Nephron (organoid): ENCODE results near the gene HAX1.
"Not testable (repeated sequence)": the region's sequence is repeated elsewhere in the genome, so short reads cannot be mapped to it uniquely, and the experiment has no call there.

Source experiments
- H3K27ac Mint-ChIP-seq, 3 experiments: 2 replicates each; pipeline ENCODE4 v1.8.0; 2020; ENCODE audit warnings: mixed read lengths in 3 of 3, mild to moderate bottlenecking in 2 of 3, moderate library complexity in 1 of 3
- H3K27me3 Mint-ChIP-seq: 2 replicates; pipeline ENCODE4 v1.8.0; 2021; ENCODE audit warnings: low read depth, mild to moderate bottlenecking, moderate library complexity, mixed read lengths
- H3K36me3 Mint-ChIP-seq: 2 replicates; pipeline ENCODE4 v1.8.0; 2020; ENCODE audit warnings: low read depth, mixed read lengths
- H3K4me1 Mint-ChIP-seq: 2 replicates; pipeline ENCODE4 v1.8.0; 2020; ENCODE audit warnings: mixed read lengths
- H3K4me3 Mint-ChIP-seq, 3 experiments: 2 replicates each; pipeline ENCODE4 v1.8.0; 2020; ENCODE audit warnings: mild to moderate bottlenecking in 3 of 3, mixed read lengths in 3 of 3, moderate library complexity in 2 of 3
- H3K9me3 Mint-ChIP-seq: 2 replicates; pipeline ENCODE4 v1.8.0; 2020; ENCODE audit warnings: mixed read lengths
- CTCF ChIP-seq, 3 experiments: fragments of 200-600 bp; sonication (generic); IDR thresholded peaks; one replicate each; pipeline ENCODE4 v1.5.0; 2021; ENCODE audit warnings: antibody characterized with exemption in 3 of 3; ENCODE audit not compliant: unreplicated experiment in 3 of 3

HAX1 gene

DNA sequence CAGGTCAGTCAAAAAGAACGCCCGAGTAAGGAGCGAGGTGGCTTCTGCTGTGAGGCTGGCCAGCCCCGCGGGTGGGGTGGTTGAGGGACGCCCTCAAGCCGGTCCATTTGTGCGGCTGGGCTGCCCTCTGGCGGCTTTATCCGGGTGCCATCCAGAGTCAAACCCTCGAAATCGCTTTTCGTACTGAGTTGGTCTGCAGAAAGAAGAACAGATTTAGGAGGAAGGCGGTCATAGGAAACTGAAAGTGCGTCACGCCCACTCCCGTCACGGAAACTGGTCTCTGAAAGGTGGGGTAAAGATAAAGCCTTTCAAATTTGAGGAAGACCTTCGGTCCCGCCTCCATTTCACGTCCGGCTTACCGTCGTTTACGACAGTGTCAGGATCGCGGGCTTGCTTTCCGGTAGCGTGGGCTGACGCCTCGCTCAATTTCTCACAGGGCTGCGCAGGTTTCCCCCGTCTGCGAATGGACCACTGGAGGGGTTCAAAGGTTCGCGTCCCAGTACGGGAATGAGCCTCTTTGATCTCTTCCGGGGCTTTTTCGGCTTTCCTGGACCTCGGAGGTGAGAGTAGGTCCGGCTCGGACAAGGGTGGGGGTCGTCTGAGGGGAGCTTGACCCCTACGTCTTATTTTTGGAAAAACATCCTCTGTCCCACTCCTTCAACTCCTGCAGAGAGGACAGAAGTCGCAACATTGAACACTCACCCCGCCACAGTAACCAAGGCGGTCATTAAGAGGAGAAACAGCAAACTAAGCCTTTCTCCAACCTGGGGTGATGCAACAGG lies at the start of gene HAX1:
Gene HAX1, plus strand, starts transcription at position 413 of the 782 bp plus-strand sequence. Its CDS starts 95 bp downstream, at position 508.
- Mint-ChIP-seq H3K36me3 (peaks cover 41% of the 10 kb centered on the region), H3K27me3 (no peaks in the 10 kb centered on the region), H3K27ac (peak within 1 kb of the TSS; percentile 95 to 97 (median 96)), H3K9me3 (no peaks in the 10 kb centered on the region), H3K4me1 (peaks cover 18% of the 10 kb centered on the region), H3K4me3 (peak within 1 kb of the TSS; percentile 97 to 98 (median 98))
- peak; percentile 69 to 86 (median 72) for TF ChIP-seq CTCF (IDR thresholded peaks at IDR 0.05; ENCODE audit: unreplicated experiment in 3 of 3)

- H3K27me3 Mint-ChIP-seq = no peaks in the 10 kb centered on the region
- H3K9me3 Mint-ChIP-seq = no peaks in the 10 kb centered on the region
- H3K36me3 Mint-ChIP-seq = peaks cover 45% of the 10 kb centered on the region
- peak overlapping the region; percentile 95 to 99 (median 99) for H3K4me3 Mint-ChIP-seq
- peak overlapping the region; percentile 90 to 100 (median 94) for H3K27ac Mint-ChIP-seq
- peaks cover 51% of the 10 kb centered on the region for H3K4me1 Mint-ChIP-seq
- no peak for TF ChIP-seq CTCF (IDR thresholded peaks at IDR 0.05; ENCODE audit: unreplicated experiment in 3 of 3)
Measured at GRCh38 chr1:154222918-154223317, 49.5 kb upstream of the HAX1 start.

DNA sequence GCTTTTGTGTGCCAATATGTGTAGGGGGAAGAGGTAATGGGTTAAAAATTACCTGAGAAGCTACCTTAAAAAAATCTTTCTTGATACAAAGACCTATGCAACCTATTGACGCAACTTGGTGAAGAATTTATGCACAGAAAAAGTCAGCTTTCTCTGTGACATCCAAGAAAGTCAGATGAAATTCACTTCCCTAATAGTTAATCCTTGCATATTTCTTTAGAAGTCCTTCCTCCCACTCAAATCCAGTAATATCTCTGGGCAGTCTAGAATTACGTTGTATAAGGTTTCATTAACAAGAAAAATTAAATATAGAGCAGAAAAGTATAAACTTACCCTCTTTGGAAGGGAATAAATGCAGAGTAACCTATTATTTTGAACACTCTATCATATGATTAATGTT lies 48.8 kb upstream of the HAX1 start:
- Mint-ChIP-seq H3K27me3 (no peaks in the 10 kb centered on the region), H3K27ac (peak overlapping the region; percentile 90 to 100 (median 94)), H3K4me1 (peaks cover 44% of the 10 kb centered on the region), H3K36me3 (peaks cover 45% of the 10 kb centered on the region), H3K4me3 (peak overlapping the region; percentile 95 to 99 (median 99)), H3K9me3 (no peaks in the 10 kb centered on the region)
- no peak for TF ChIP-seq CTCF (IDR thresholded peaks at IDR 0.05; ENCODE audit: unreplicated experiment in 3 of 3)

- H3K4me1 Mint-ChIP-seq = peaks cover 34% of the 10 kb centered on the region
- TF ChIP-seq CTCF (IDR thresholded peaks at IDR 0.05; ENCODE audit: unreplicated experiment in 3 of 3) = no peak
- no peaks in the 10 kb centered on the region for H3K9me3 Mint-ChIP-seq
- no peaks in the 10 kb centered on the region for H3K27me3 Mint-ChIP-seq
- peaks cover 54% of the 10 kb centered on the region for H3K36me3 Mint-ChIP-seq
- H3K27ac Mint-ChIP-seq = no peak overlapping the region
- H3K4me3 Mint-ChIP-seq = peak overlapping the region in 1 of 3 experiments; percentile 9
Measured at GRCh38 chr1:154225370-154225769, 47.1 kb upstream of the HAX1 start.

DNA sequence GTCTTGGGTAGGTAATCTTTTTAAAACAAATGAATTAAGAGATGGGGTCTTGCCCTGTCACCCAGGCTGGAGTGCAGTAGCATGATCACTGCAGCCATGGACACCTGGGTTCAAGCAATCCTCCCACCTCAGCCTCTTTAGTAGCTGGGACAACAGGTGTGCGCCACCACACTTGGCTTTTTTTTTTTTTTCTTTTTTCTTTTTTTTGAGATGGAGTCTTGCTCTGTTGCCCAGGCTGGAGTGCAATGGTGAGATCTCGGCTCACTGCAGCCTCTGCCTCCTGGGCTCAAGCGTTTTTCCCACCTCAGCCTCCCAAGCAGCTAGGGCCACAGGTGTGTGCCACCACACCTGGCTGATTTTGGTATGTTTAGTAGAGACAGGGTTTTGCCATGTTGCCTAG lies 41.3 kb upstream of the HAX1 start:
- H3K4me3 Mint-ChIP-seq, H3K27ac Mint-ChIP-seq, H3K9me3 Mint-ChIP-seq, H3K4me1 Mint-ChIP-seq, H3K27me3 Mint-ChIP-seq: not testable (repeated sequence)
- H3K36me3 Mint-ChIP-seq = peaks cover 83% of the 10 kb centered on the region

- H3K4me1 Mint-ChIP-seq, H3K4me3 Mint-ChIP-seq, H3K27ac Mint-ChIP-seq, H3K9me3 Mint-ChIP-seq, H3K27me3 Mint-ChIP-seq: not testable (repeated sequence)
- H3K36me3 Mint-ChIP-seq = peaks cover 86% of the 10 kb centered on the region
Measured at GRCh38 chr1:154233127-154233526, 39.3 kb upstream of the HAX1 start.

- H3K9me3 Mint-ChIP-seq = no peaks in the 10 kb centered on the region
- H3K27ac Mint-ChIP-seq = no peak overlapping the region
- H3K27me3 Mint-ChIP-seq = no peaks in the 10 kb centered on the region
- H3K4me3 Mint-ChIP-seq = no peak overlapping the region
- TF ChIP-seq CTCF (IDR thresholded peaks at IDR 0.05; ENCODE audit: unreplicated experiment in 3 of 3) = no peak
- no peaks in the 10 kb centered on the region for H3K4me1 Mint-ChIP-seq
- H3K36me3 Mint-ChIP-seq = peaks cover 82% of the 10 kb centered on the region
Measured at GRCh38 chr1:154236855-154237254, 35.6 kb upstream of the HAX1 start.
